GM12801 (cell line): ENCODE measurements around the gene FIBP.

Experiments used
- CTCF ChIP-seq: IDR thresholded peaks from one replicate; pipeline ENCODE4 v1.5.1; 2011; ENCODE audit warnings: control low read depth; ENCODE audit not compliant: insufficient read length; ENCODE audit errors: extremely low read depth

FIBP gene

GRCh38 chr11:65860278-65861164, 27.8 kb downstream of the FIBP start, which contains the start of gene MUS81:
Gene MUS81, plus strand, starts transcription at chr11:65860433. Its CDS starts 321 bp downstream, at chr11:65860754.
- TF ChIP-seq CTCF = peak; percentile 74

- TF ChIP-seq CTCF = no peak
Observed at GRCh38 chr11:65859812-65860277, 28.4 kb downstream of the FIBP start.

- no peak for TF ChIP-seq CTCF
Observed at GRCh38 chr11:65859095-65859811, 29.0 kb downstream of the FIBP start.

- TF ChIP-seq CTCF = no peak
Observed at GRCh38 chr11:65858681-65859087, 29.6 kb downstream of the FIBP start.

- no peak for TF ChIP-seq CTCF
Observed at GRCh38 chr11:65857853-65858680, 30.2 kb downstream of the FIBP start, which contains the start of gene CFL1. Gene CFL1, minus strand, starts transcription at chr11:65858180. Its CDS starts 81 bp downstream, at chr11:65858099.

- no peak for TF ChIP-seq CTCF
Observed at GRCh38 chr11:65857500-65857852, 30.8 kb downstream of the FIBP start.
